ENCODE data around the gene NKAPL.
"Not testable (repeated sequence)": the region's sequence is repeated elsewhere in the genome, so short reads cannot be mapped to it uniquely, and the experiment has no call there.

The NKAPL gene

GRCh38 chr6:28296520-28297060, 37.5 kb downstream of the NKAPL start:
- no peak for DNase-seq (ENCODE audit: low spot score)

- no peak for DNase-seq (ENCODE audit: low spot score)
Measured at GRCh38 chr6:28303570-28303969, 44.5 kb downstream of the NKAPL start.

- DNase-seq (ENCODE audit: low spot score): not testable (repeated sequence)
Measured at GRCh38 chr6:28306363-28306762, 47.3 kb downstream of the NKAPL start.

Data from ecto neural progenitor cell (in vitro differentiated cells).